Neural cell (in vitro differentiated cells): ENCODE data around the gene ATP13A5. TPM values are rescaled to one million over a fixed set of nuclear protein-coding genes. Genes with fewer than 3 reads are reported as not detected.

ENCODE experiments used
- H2AFZ ChIP-seq: fragments of 200-600, 300-800 bp; sonication (generic), shearing (Covaris generic); 2 replicates; pipeline ENCODE4 v1.6.0; 2014; ENCODE audit warnings: low read depth, mild to moderate bottlenecking, antibody characterized with exemption, low read length, moderate library complexity
- H3F3A ChIP-seq: fragments of 200-600 bp; shearing (Covaris generic); 2 replicates; pipeline ENCODE4 v1.6.1; 2016; ENCODE audit warnings: mild to moderate bottlenecking, moderate library complexity, mixed read lengths, antibody characterized with exemption, low read length; ENCODE audit not compliant: insufficient read depth, poor library complexity, severe bottlenecking
- H3K27ac ChIP-seq: fragments of 200-600, 300-800 bp; sonication (generic), shearing (Covaris generic); 2 replicates; pipeline ENCODE4 v1.5.1; 2014; ENCODE audit warnings: mild to moderate bottlenecking, low read length, moderate library complexity
- H3K27me3 ChIP-seq: fragments of 300-800, 200-600 bp; sonication (generic), shearing (Covaris generic); 2 replicates; pipeline ENCODE4 v1.6.0; 2014; ENCODE audit warnings: mild to moderate bottlenecking, low read depth, low read length, moderate library complexity; ENCODE audit not compliant: insufficient read depth
- H3K36me3 ChIP-seq: fragments of 300-800, 200-600 bp; sonication (generic), shearing (Covaris generic); 2 replicates; pipeline ENCODE4 v1.5.1; 2014; ENCODE audit warnings: mild to moderate bottlenecking, antibody characterized with exemption, low read length, moderate library complexity; ENCODE audit not compliant: insufficient read depth
- H3K4me2 ChIP-seq: fragments of 300-800, 200-600 bp; sonication (generic), shearing (Covaris generic); 2 replicates; pipeline ENCODE4 v1.6.0; 2014; ENCODE audit warnings: mild to moderate bottlenecking, low read length
- H3K4me3 ChIP-seq: fragments of 300-800, 200-600 bp; sonication (generic), shearing (Covaris generic); 2 replicates; pipeline ENCODE4 v1.5.1; 2014; ENCODE audit warnings: mild to moderate bottlenecking, low read length, moderate library complexity
- H3K79me2 ChIP-seq: fragments of 200-600 bp; shearing (Covaris generic); replicated peaks from 2 replicates; pipeline ENCODE4 v1.6.0; 2014; ENCODE audit warnings: mild to moderate bottlenecking, low read length, moderate library complexity; ENCODE audit not compliant: insufficient read depth
- H3K9ac ChIP-seq: fragments of 300-800, 200-600 bp; sonication (generic), shearing (Covaris generic); 2 replicates; pipeline ENCODE4 v1.6.1; 2016; ENCODE audit warnings: mild to moderate bottlenecking, low read length, mixed read lengths
- H3K9me2 ChIP-seq: fragments of 200-600 bp; shearing (Covaris generic); 2 replicates; pipeline ENCODE4 v1.6.1; 2016; ENCODE audit warnings: mild to moderate bottlenecking, low read length, mixed read lengths; ENCODE audit not compliant: insufficient read depth
- H3K9me3 ChIP-seq: fragments of 200-600, 300-800 bp; sonication (generic), shearing (Covaris generic); 2 replicates; pipeline ENCODE4 v1.6.1; 2016; ENCODE audit warnings: mild to moderate bottlenecking, mixed run types, low read length, moderate library complexity, mixed read lengths
- H4K20me1 ChIP-seq: fragments of 200-600 bp; shearing (Covaris generic); 2 replicates; pipeline ENCODE4 v1.6.1; 2016; ENCODE audit warnings: mild to moderate bottlenecking, mixed run types; ENCODE audit not compliant: insufficient read depth
- CTCF ChIP-seq: fragments of 450-650 bp; IDR thresholded peaks from 2 replicates; pipeline ENCODE4 v1.5.1; 2014; ENCODE audit warnings: antibody characterized with exemption, mild to moderate bottlenecking, moderate library complexity; ENCODE audit not compliant: poor library complexity, severe bottlenecking
- EP300 ChIP-seq: fragments of 450-650 bp; conservative IDR thresholded peaks from 2 replicates; pipeline ENCODE4 v1.6.1; 2014; ENCODE audit warnings: antibody characterized with exemption, mild to moderate bottlenecking, moderate library complexity; ENCODE audit not compliant: poor library complexity, severe bottlenecking
- EZH2 ChIP-seq: fragments of 200-600, 300-800 bp; shearing (Covaris generic), sonication (generic); IDR thresholded peaks from 2 replicates; pipeline ENCODE4 v1.6.1; 2014; ENCODE audit warnings: antibody characterized with exemption, low read length, borderline replicate concordance, mild to moderate bottlenecking; ENCODE audit not compliant: insufficient read depth, poor library complexity, severe bottlenecking
- MXI1 ChIP-seq: fragments of 450-650 bp; conservative IDR thresholded peaks from 2 replicates; pipeline ENCODE4 v1.6.1; 2014; ENCODE audit warnings: antibody characterized with exemption, mild to moderate bottlenecking; ENCODE audit not compliant: poor library complexity, severe bottlenecking
- POLR2AphosphoS5 ChIP-seq: IDR thresholded peaks from 2 replicates; pipeline ENCODE4 v1.6.1; 2012
- RAD21 ChIP-seq: fragments of 450-650 bp; conservative IDR thresholded peaks from 2 replicates; pipeline ENCODE4 v1.6.1; 2014; ENCODE audit warnings: antibody characterized with exemption, mild to moderate bottlenecking, moderate library complexity
- REST ChIP-seq: IDR thresholded peaks from 2 replicates; pipeline ENCODE4 v1.6.1; 2012; ENCODE audit warnings: borderline replicate concordance
- SMC3 ChIP-seq: fragments of 450-650 bp; conservative IDR thresholded peaks from 2 replicates; pipeline ENCODE4 v1.6.1; 2014; ENCODE audit warnings: antibody characterized with exemption, mild to moderate bottlenecking, moderate library complexity; ENCODE audit not compliant: poor library complexity
- TAF1 ChIP-seq: IDR thresholded peaks from 2 replicates; pipeline ENCODE4 v1.6.1; 2012; ENCODE audit warnings: low read depth
- polyA plus RNA-seq: library from polyadenylated mRNA; depleted of rRNA; stranded (reverse); fragments of >200 nt; gene quantifications from 2 replicates; pipeline ENCODE4 v1.2.3, GENCODE V29; 2014

ATP13A5 gene
- polyA plus RNA-seq, 1 donor from 2014 or later: 0.28 TPM

- TF ChIP-seq EP300 (no peak), EZH2 (no peak), TAF1 (no peak), REST (no peak)
Observed at GRCh38 chr3:193305356-193305755, 73.2 kb downstream of the ATP13A5 start.

GRCh38 chr3:193301433-193301832 lies 77.1 kb downstream of the ATP13A5 start:
- Histone ChIP-seq H4K20me1 (no peaks in the 10 kb centered on the region), H3K79me2 (no peaks in the 10 kb centered on the region), H3K4me3 (no peak overlapping the region), H2AFZ (no peak overlapping the region), H3K36me3 (no peaks in the 10 kb centered on the region), H3F3A (no peaks in the 10 kb centered on the region), H3K4me2 (no peak overlapping the region), H3K27me3 (no peaks in the 10 kb centered on the region), H3K9me3 (no peaks in the 10 kb centered on the region), H3K27ac (no peak overlapping the region), H3K9ac (no peak overlapping the region), H3K9me2 (no peaks in the 10 kb centered on the region)
- TF ChIP-seq CTCF (no peak), POLR2AphosphoS5 (no peak), MXI1 (no peak), REST (no peak), EZH2 (no peak), SMC3 (no peak), TAF1 (no peak), RAD21 (no peak), EP300 (no peak)

More at GRCh38 chr3:193305356-193305755, 73.2 kb downstream of the ATP13A5 start:
- H3K79me2 ChIP-seq: no peaks in the 10 kb centered on the region
- no peak overlapping the region for H3K4me2 ChIP-seq
- H3K36me3 ChIP-seq: no peaks in the 10 kb centered on the region
- no peak overlapping the region for H2AFZ ChIP-seq
- no peaks in the 10 kb centered on the region for H3K27me3 ChIP-seq
- no peak overlapping the region for H3K4me3 ChIP-seq
- H4K20me1 ChIP-seq: no peaks in the 10 kb centered on the region
- no peak overlapping the region for H3K9ac ChIP-seq
- H3F3A ChIP-seq: no peaks in the 10 kb centered on the region
- H3K27ac ChIP-seq: no peak overlapping the region
- no peaks in the 10 kb centered on the region for H3K9me2 ChIP-seq
- no peaks in the 10 kb centered on the region for H3K9me3 ChIP-seq
